Lung (tissue), 12 donors: ENCODE measurements around the gene PSME4. TPM values are rescaled to one million over a fixed set of nuclear protein-coding genes. Genes with fewer than 3 reads are reported as not detected.
"Not testable (repeated sequence)": the region's sequence is repeated elsewhere in the genome, so short reads cannot be mapped to it uniquely, and the experiment has no call there.

Source experiments
- ATAC-seq: fragments of 200-7000 bp; cut with Tn5 transposase; one replicate; pipeline ENCODE4 v1.9.1; 2020; ENCODE audit warnings: moderate number of reproducible peaks; ENCODE audit not compliant: insufficient read depth, low FRiP score
- DNase-seq, 3 donors: peaks; one replicate each; pipeline ENCODE4 v3.0.0-alpha.2; 2013 to 2017
- H3K27ac ChIP-seq, 2 donors: one replicate each; pipeline ENCODE4 v1.5.1; 2013; ENCODE audit warnings: mild to moderate bottlenecking in 2 of 2, moderate library complexity in 2 of 2, control low read depth in 1 of 2, inconsistent platforms in 1 of 2, low read depth in 1 of 2, low read length in 1 of 2
- H3K27me3 ChIP-seq, 3 donors: one replicate each; pipeline ENCODE4 v1.5.1; 2013; ENCODE audit warnings: low read length in 2 of 3; ENCODE audit not compliant: control insufficient read depth in 3 of 3, insufficient read depth in 3 of 3
- H3K36me3 ChIP-seq, 4 donors: one replicate each; pipeline ENCODE4 v1.5.1; 2013; ENCODE audit warnings: low read length in 4 of 4, mild to moderate bottlenecking in 1 of 4, moderate library complexity in 1 of 4; ENCODE audit not compliant: control insufficient read depth in 4 of 4, insufficient read depth in 4 of 4
- H3K4me1 ChIP-seq, 5 donors: one replicate each; pipeline ENCODE4 v1.5.1; 2013; ENCODE audit warnings: low read length in 5 of 5, mild to moderate bottlenecking in 2 of 5, moderate library complexity in 1 of 5; ENCODE audit not compliant: control insufficient read depth in 5 of 5, insufficient read depth in 5 of 5
- H3K4me3 ChIP-seq: one replicate; pipeline ENCODE4 v1.5.1; 2013; ENCODE audit warnings: mild to moderate bottlenecking, control low read depth, moderate library complexity
- H3K9ac ChIP-seq, 2 donors: one replicate each; pipeline ENCODE4 v1.5.1; 2013; ENCODE audit warnings: low read length in 2 of 2, control low read depth in 1 of 2; ENCODE audit not compliant: insufficient read depth in 1 of 2
- H3K9me3 ChIP-seq, 4 donors: one replicate each; pipeline ENCODE4 v1.5.1; 2013; ENCODE audit warnings: low read length in 3 of 4, mild to moderate bottlenecking in 1 of 4, moderate library complexity in 1 of 4; ENCODE audit not compliant: control insufficient read depth in 4 of 4, insufficient read depth in 3 of 4
- CTCF ChIP-seq: IDR thresholded peaks from 2 replicates; pipeline ENCODE4 v1.5.1; 2012; ENCODE audit warnings: mild to moderate bottlenecking; ENCODE audit errors: control extremely low read depth, extremely low read depth
- whole genome bisulfite sequencing, 2 donors: extraction: QIAGEN DNeasy Blood & Tissue Kit; methylation state at CpG; one replicate each; pipeline ENCODE4 v1.1.7; 2013; 5-methylcytosine and 5-hydroxymethylcytosine counted together
- polyA plus RNA-seq, 2 donors: library from polyadenylated mRNA; stranded (reverse); fragments of 200-250 nt; gene quantifications; one replicate each; pipeline ENCODE4 v1.2.1, GENCODE V29; 2013
- total RNA-seq, 2 donors: library from RNA; depleted of rRNA in 1 of 2; stranded (reverse); fragments of >200 nt in 1 of 2; gene quantifications; one replicate each; pipeline ENCODE4 v1.2.1, GENCODE V29; 2014 to 2021
- donor health status: control.
- donor health status: control.
- donor health status: Bipolar disorder and iron deficiency.
- donor health status: healthy.
- donor health status: DM: yes; HTN: yes; CAD: no.

The PSME4 gene
- total and polyA plus RNA-seq, 4 donors = 20.8 to 72.5 (median 44.9) TPM

GRCh38 chr2:53939656-53940055 lies 31.1 kb downstream of the PSME4 start:
- no peak overlapping the region for H3K27ac ChIP-seq
- ATAC-seq (no peak), DNase-seq (no peak)
- no peaks in the 10 kb centered on the region for H3K4me1 ChIP-seq
- 54 to 68% methylated on average over 4 of the region's 4 CpGs for WGBS, 2 donors
- no peaks in the 10 kb centered on the region for H3K9me3 ChIP-seq
- H3K4me3 ChIP-seq = no peak overlapping the region
- no peak for TF ChIP-seq CTCF
- peaks cover 3 to 18% (median 5%) of the 10 kb centered on the region in 4 donors for H3K36me3 ChIP-seq
- H3K9ac ChIP-seq = no peak overlapping the region
- H3K27me3 ChIP-seq = no peaks in the 10 kb centered on the region

DNA sequence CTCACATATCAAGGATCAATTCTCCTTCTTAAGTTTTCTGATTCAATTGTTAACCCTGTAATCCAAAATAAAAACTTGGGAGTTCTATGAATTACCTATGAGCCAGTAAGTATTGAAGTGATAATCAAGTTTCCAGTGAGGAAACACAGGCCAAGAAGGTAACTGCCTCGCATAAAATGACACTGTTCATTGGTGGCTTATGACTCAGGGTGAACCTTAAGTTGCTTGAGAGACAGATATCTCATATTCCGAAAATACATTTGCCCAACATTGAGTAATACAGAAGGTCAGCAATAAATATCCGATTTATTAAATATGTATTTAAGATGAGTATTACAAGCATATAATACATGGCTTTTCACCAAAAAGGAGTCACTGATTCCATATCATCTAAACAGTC lies 31.9 kb downstream of the PSME4 start:
- Histone ChIP-seq H3K36me3 (peaks cover 2 to 18% (median 9%) of the 10 kb centered on the region in 4 donors), H3K4me1 (no peaks in the 10 kb centered on the region), H3K27ac (no peak overlapping the region), H3K9ac (no peak overlapping the region), H3K27me3 (no peaks in the 10 kb centered on the region), H3K4me3 (no peak overlapping the region), H3K9me3 (no peaks in the 10 kb centered on the region)
- DNase-seq (no peak), ATAC-seq (no peak)
- 96 to 97% methylated on average over 3 of the region's 3 CpGs for WGBS, 2 donors
- no peak for TF ChIP-seq CTCF

DNA sequence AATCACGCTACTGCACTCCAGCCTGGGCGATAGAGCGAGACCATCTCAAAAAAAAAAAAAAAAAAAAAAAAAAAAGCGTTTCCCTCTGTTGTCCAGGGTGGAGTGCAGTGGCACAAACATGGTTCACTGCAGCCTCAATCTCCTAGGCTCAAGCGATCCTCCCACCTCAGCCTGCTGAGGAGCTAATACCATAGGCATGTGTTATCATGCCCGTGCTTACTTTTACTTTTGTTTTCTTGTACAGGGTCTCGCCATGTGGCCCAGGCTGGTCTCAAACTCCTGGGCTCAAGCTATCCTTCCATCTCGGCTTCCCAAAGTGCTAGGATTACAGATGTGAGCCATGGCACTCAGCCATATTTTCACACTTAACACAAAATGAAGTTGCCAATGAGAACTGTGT lies 37.5 kb downstream of the PSME4 start:
- no peak overlapping the region for H3K4me3 ChIP-seq
- WGBS, 2 donors = 95 to 97% methylated on average over 7 to 8 of the region's 8 CpGs
- TF ChIP-seq CTCF = no peak
- no peak overlapping the region for H3K27ac ChIP-seq
- peaks cover 16 to 25% (median 21%) of the 10 kb centered on the region in 4 donors for H3K36me3 ChIP-seq
- no peak overlapping the region for H3K9ac ChIP-seq
- ATAC-seq (no peak), DNase-seq (no peak)
- no peaks in the 10 kb centered on the region for H3K27me3 ChIP-seq
- H3K4me1 ChIP-seq = no peaks in the 10 kb centered on the region
- no peaks in the 10 kb centered on the region for H3K9me3 ChIP-seq

DNA sequence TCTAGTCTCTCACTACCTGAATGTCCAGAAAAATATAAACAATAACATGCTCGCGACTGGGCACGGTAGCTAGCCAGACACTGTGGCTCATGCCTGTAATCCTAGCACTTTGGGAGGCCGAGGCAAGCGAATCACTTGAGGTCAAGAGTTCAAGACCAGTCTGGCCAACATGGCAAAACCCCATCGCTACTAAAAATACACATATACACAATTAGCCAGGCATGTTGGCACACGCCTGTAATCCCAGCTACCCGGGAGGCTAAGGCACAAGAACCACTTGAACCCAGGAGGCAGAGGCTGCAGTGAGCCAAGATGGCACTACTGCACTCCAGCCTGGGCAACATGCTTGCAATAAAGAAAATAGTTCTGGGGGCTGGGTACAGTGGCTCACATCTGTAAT lies 44.5 kb downstream of the PSME4 start:
- ATAC-seq, H3K4me1 ChIP-seq, H3K27me3 ChIP-seq, H3K27ac ChIP-seq, DNase-seq, H3K4me3 ChIP-seq, H3K9ac ChIP-seq, H3K9me3 ChIP-seq: not testable (repeated sequence)
- H3K36me3 ChIP-seq = peaks cover 23 to 32% (median 30%) of the 10 kb centered on the region in 4 donors
- WGBS, 2 donors = 93 to 95% methylated on average over 8 of the region's 8 CpGs
